HG03064 (cell line): Measurements from ENCODE around the gene RAB6B.

Experiments used
- ATAC-seq: cut with Tn5 transposase; IDR thresholded peaks from one replicate; pipeline ENCODE4 v1.9.1; 2021; ENCODE audit warnings: low read depth; ENCODE audit not compliant: unreplicated experiment

The RAB6B gene

DNA sequence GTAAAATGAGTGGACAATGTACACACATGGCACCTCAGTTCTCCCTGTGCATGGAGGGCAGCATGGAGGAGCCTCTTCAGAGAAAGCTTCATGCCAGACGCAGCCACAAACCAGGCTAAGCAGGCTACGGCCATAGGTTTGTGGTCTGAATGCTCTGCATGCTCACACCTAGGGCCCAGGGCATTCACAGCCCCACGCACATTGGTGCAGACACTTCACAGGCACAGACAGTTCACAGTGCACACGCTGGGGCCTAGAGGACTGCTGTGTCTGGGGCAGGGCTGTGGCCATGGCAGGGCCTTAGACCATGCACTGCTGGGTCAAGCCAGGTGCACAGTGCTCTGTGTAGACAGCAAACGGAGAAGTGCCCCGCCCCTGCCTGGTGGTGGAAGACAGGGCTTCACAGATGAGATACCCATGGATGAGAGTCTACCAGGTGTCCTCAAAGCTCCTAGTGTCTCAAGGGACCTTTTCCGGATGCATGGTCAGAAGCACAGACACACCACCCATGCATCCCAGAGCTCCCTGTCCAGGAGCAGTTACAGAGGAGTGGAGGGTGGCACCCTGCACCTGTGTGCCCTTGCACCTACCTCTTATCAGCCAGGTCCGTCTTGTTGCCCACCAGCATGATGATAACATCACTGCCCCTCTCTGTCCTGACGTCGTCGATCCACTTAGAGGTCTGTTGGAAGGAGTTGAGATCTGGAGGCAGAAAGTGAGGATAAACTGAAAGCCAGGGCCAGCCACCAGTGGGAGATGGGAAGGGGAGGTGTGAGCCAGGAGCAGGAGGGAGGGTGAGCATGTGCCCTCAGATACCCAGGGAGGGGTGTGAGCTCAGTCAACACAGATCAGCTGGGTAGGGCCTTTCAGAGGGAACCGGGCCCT is 56.5 kb downstream of the RAB6B start:
- no peak for ATAC-seq

DNA sequence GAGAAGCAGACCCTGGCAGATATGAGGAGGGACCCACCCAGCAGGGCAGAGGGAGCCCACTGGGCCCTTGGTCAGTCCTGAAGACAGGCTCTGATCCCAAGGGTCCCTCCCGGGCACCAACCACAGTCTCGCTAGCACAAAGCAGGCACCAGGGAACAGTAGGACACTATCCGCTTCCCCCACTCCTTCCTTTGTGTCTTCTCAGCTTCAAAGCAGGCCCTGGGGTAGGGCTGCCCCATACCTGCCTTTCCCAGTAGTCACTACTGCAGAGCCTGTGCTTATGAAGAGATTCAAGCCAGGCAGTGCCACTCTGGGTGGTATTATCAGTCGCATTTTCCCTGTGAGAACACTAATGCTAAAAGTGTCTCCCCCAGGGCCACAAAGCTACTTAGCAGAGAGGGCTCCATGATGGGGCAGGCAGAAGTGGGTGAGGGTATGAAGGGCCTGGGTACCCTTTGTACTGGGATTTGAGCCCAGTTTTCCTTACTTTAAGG is 57.3 kb downstream of the RAB6B start:
- ATAC-seq: no peak

DNA sequence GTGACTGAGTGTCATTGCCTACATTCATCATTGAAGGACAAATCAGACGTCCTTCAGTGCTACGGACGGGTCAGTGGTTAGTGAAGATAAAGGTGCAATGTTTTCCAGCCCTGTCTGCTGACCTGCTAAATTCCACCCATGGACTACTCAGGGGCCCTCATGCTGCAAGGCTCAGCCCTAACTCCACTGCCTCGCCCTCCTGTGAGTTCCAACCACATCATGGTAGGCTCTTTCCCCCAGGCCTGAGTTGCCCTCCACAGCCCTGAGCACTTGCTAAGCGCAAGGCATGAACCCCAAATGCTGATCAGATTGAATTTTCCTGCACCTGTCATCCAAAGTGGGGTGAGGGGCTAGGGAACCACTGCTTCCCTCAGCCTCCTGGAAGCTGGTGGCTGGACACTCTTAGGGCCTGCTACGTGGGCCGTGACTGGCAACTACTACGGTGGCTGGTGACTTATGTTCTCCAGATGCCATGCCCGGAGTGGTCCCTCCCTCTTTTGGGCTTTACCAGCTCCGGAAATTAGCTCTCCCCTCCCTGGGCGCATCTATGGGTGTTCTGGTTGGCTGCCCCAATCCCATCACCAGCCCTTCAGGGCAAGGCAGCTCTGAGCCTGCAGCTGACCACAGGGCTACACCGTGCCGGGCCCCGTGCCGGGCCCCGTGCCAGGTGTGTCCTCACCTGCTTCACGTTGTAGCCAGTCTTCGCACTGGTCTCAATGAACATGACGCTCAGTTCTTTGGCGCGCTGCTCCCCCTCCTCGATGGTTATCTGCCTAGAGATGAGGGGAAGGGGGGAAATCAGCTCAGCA is 58.0 kb downstream of the RAB6B start:
- no peak for ATAC-seq

DNA sequence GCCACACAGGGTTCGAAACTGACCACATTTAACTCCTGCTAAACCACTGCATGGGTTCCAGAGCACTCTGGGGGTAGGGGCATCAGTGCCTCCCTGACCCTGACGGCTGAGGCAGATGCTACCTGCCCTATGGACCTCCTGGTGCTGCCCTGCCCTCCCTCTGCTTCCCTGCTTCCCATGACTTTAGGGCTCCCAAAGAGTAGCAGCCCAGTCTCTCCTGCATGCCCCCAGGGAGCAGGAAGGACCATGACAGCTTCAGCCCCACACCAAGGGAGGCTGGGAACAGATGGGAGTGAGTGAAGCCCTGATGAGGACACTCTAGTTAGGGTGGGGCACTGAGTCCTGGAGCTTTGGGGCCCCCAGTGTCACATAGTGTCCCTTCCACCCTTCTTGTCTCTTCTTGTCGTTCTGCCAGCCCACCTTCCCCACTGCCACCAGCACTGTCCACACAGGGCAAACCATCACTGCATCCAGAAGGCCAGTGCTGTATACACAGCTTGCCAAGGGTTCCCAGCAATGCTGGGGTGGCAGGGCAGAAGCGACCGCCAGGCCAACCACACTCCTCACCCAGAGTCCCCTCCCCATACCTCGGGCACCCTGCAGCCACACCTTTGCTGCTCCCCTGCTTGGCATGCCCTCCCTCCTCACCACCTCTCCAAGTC is 59.1 kb downstream of the RAB6B start:
- ATAC-seq: no peak

DNA sequence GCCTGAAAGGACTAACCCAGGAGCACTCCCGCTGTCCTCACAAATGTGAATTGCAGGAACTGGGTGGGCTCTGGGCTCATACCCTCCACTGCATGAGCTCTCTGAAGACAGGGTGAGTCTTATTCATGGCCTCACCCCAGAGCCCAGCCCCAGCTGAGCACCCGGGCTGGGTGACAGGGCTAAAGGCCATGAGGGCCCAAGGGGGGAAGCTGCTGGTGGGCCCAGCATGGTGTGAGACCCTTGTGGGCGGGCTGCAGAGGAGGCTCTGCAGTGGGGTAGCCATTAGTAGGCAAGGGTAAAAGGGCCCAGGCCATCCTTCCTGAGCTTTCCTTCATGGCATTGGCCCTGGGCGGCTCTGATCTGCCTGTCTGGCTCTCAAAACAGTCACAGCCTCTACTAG is 59.7 kb downstream of the RAB6B start:
- ATAC-seq: no peak

DNA sequence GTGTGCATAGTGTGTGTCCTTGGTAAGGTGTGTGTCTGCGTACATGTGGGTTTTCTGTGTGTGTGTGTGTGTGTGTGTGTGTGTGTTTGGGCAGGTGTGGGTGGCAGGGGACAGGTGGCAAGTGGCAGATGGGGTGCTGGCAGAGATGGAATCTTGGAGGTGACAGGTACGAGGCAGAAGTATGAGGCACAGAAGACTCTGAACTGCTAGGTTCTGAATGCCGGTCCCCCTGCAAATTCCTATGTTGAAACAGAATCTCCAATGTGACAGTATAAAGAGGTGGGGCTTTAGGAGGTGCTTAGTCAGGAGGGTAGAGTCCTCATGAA is 60.3 kb downstream of the RAB6B start:
- no peak for ATAC-seq

DNA sequence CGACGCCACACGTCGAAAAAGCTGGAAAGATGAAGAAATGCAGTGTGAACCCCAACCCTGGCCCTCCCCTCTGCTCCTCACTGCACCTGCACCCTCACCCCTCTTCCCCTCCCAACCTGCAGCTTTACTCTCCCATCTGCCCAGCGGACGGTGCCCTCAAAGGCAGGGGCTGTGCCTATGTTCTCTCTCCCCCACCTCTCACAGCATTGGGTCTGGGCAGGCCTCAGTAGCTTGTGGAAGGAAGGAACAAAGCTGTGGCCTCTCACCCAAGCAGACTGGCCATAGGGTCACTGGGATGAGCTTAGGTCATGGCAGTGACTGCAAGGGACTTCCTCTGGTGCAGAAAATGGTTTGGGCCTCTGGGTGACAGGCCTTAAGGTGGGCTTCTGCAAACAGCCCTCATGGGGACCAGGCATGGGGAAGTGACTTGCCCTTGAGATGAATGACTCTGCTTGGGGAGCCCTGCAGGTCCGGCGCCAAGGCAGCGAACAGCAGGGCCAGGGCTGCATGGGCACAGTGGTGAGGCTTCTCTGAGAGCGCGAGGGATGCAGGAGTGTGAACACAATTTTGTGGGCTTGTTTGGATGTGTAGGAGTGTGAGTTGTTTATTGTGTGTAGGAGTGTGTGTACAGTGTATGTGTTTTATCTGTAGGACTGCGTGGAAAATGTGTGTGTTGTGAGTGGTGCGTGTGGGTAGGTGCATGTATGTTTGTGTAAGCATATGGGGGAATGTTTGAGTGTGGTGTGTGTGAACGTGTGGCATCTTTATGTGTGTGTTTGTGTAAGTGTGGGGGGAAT is 60.9 kb downstream of the RAB6B start:
- no peak for ATAC-seq

DNA sequence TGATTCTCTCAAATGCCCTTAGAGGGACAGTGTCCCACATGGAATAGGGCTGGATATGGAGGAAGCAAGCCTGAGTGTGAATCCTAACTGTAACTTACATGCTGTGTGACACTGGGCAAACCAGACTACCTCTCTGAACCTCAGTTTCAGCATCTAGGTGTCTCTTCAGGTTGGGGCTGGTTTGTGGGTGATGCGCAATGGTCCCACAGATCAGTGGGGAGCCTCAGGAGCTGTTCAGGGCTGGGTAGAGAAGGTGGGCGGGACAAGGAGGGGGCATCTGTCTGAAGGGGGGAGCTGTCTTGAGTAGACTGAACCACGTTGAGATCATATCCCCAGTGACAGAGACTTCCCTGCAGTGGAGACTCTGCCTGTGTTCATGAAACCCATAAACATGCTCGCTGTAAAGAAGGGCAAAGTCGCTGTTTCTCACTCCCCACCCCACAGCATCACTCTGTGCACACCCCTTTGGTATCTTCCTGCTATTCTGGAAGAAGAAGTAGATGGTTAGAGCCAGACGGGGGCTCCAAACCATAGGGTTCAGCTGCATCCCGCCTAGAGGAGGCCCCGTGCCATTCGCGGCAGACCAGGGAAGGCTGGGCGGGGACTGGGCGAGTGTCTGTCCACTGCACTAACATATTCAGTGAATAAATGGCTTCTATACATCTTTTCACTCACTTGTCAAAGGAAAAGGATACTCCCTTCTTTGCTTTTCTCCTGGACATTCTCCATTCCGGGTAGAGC is 61.6 kb downstream of the RAB6B start:
- ATAC-seq: no peak

DNA sequence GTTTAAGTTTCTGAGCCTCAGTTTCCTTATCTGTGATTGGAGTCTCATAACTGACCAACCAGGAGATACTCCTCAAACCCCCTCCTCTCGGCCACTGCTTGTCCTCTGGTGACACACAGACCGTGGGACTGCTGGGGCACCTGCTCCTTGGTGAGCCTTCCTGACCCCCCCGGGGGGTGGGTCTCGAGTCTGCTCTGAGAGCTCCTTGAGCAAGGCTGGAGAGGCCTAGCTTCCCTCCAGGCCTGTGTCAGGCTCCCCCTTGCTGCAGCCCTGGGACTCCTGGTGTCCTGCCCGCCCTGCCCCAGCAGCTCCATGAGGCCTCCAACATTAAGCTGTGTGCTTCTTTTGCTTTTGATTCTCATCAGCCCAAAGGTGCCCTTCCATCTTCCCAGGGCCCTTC is 62.4 kb downstream of the RAB6B start:
- no peak for ATAC-seq

DNA sequence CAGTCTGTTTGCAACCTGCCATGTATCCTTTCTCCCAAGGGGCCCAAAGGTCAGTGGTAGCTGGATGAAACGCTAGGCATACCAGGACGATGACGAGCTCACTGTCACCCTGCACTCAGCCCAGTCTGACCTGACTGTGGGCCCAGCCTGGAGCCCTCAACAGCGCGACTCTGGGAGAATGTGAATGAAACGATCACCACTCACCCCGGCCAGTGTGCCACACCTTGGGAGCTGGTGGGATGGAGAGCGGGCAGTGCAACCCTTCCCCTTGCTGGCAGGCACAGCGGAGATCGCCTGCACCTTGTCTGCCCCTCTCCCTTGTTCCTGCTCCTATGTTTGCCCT is 62.9 kb downstream of the RAB6B start:
- ATAC-seq: no peak

DNA sequence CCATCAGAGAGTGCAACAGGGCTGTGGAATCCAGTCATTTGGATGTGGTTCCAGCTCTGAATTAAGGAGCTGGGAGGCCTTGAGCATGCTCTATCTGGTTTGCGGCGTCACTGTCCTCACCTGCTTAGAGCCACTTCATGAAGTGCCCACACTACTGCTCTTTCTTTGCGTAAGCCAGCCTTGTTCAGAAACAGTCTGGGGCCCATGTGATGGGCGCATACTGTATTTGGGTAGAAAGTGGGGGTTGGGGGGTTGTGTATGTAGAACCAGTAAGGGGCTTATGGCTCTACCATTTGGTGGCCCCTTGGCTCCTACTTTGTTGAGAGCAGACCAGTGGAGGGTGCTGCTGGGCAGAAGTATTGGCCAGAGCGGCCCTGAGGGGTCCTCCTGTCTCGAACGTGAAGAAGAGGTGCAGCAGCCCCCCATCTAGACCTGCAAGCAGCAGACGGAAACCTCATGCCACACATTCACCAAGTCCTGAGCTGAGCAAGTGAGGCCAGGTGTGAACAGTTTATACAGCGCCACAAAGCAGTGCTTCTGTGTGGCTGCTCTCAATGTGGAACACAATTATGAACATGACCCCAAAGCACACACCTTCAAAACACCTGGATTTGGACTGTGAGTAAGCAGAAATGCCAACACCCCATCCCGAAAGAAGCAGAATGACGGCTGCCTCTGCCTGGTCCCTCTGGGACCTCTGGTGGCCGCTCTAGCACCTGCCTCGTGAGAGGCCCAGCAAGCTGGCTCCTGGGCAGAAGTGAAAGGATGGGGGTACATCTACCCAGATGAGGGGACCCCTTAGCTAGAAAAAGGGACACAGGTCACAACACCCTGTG is 63.5 kb downstream of the RAB6B start:
- ATAC-seq: no peak

DNA sequence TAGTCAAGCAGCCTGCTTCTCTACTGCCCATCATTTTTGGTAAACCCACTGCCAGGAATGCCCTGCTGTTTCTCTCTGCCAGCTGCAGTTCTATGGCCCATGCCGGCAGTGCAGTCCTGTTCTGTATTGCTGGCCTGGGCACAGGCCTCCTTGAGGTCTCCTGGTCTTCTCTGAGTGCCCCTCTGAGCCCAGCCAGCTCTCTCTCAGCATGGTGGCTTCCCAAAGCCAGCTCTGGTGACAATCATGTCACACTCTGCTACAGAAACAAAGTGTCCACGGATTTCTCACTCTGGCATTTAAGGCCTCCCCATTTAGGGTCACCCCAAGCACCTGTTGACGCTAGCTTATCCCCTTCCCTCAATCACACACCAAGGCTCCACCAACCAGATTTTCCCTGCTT is 65.6 kb downstream of the RAB6B start:
- no peak for ATAC-seq

DNA sequence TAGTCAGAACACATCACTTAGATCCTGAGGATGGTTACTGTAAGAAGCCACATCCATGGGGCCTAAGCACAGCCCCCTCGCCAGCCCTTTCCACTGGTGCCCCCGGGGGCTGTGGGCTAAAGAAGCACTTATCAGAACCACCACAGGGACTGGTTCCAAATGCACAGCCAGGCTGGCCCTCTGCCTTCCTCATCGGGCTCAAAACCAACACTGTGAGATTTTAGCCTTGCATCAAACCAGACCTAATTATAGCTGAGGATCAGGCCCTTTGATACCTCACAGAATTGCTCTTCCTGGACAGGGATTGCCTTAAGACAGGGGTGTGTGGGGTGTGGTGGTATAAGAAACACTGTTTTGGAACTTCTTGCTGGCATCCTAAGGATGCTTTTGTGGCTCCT is 66.4 kb downstream of the RAB6B start:
- no peak for ATAC-seq

DNA sequence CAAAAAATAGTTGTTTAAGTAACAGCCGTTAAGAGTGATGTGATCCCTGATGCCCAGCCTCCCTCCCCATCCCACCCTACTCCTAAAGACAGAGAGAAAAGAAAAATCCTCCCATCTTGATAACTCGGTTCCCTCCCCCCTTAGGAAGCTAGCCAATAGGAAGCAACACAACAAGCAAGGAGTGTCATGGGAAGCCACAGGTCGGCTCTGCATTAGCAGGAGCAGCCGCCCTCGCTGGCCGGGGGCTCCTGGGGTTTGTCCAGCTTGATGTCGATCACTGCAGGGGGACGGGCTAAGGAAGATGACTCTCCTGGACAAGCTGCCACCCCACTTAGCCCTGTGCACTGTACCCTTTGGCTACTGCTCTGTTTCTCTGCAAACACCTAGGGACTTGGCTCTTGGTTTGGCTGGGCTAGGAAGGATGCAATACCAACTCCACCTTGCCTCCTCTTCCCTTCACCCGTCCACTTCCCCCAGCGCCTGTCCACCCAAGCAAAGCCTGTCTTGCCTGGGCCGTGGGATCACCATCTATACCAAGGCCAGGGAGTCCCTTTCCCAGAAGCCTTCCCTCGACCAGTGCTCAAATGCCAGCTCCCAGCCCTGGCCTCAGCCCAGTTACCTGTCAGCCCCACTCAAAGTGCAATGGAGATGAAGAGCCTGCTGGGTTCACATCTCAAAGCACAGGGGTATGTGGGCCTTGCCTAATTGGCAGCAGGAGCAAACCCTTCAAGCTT is 66.9 kb downstream of the RAB6B start:
- ATAC-seq: no peak

DNA sequence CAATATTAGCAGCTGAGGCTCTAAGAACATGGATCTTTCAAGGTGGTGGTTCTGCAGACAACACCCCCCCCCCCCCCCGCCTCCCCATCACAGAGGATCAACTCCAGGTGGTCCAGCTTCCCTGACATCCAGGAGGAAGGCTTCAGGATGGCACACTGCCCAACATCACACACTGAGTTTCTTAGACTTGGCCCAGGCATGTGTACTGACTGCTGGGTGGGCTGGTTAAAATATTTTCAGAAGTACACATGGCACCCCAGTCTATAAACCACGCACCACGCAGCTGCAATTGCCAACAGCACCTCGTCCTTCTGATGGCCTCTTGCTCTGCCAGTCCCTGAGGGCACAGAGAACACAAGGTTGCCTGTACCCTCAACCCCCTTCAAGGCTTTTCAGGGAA is 68.0 kb downstream of the RAB6B start:
- no peak for ATAC-seq

DNA sequence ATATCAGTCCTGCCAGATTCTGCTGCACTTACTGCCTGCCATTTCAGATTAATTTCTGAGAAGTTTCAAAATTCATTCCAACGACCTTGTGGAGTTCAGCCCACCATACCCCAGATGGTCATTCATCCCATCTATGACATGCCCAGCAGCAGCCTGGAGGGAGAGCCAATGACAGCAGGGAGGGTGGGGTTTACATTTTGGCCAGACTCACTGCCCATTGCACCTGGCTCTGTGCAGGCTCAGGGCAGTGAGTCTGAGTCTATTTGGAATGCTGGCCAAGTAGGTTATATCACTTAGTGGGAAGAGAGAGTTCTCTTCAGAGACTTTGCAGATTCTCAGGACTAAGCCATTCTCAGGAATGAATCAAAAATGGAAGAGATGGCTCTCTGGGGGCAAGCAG is 68.5 kb downstream of the RAB6B start:
- ATAC-seq: no peak

DNA sequence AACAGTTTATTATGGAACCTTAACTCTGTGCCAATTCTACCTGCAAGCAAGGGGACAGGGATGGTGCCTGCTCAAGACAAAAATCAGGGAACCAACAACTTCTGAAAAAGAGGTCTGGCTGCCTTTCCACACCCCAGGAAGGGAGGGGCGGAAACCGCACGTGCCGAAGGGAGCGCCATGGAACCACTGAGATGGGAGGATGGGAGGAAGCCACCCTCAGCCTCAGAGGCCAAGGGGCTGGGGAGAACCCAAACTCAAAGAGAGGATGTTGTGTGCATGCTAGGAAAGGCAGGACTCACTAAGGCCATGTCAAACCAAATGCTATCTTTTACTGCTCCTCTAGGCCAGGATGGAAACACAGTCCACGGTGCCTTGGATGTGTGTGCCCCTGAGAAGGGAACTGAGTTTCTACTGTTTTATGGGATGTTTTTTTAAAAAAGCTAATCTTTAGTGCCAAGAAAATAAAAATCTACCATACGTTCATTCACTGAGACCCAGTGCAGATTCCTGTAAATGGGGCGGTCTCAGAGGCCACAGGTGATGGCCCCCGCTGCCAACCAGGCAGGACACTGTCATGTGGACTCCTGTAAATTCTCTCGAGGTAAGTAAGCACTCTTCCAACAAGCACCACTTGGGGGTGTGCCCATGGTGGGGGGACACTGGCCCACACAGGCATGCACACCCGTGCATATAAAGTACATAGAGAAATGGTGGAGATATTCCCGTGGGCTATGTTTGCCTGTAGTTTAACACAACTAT is 69.5 kb downstream of the RAB6B start:
- no peak for ATAC-seq
